Smooth muscle cell of the pulmonary artery (primary cell): Measurements from ENCODE around the gene ZNG1B. TPM values are rescaled to one million over a fixed set of nuclear protein-coding genes. Genes with fewer than 3 reads are reported as not detected.

ENCODE experiments used
- total RNA-seq: library from RNA; depleted of rRNA; stranded (reverse); fragments of >200 nt; gene quantifications from 2 replicates; pipeline ENCODE4 v1.2.3, GENCODE V29; 2014

ZNG1B gene
- 27.8 and 28.2 TPM in 2 replicates for total RNA-seq

DNA sequence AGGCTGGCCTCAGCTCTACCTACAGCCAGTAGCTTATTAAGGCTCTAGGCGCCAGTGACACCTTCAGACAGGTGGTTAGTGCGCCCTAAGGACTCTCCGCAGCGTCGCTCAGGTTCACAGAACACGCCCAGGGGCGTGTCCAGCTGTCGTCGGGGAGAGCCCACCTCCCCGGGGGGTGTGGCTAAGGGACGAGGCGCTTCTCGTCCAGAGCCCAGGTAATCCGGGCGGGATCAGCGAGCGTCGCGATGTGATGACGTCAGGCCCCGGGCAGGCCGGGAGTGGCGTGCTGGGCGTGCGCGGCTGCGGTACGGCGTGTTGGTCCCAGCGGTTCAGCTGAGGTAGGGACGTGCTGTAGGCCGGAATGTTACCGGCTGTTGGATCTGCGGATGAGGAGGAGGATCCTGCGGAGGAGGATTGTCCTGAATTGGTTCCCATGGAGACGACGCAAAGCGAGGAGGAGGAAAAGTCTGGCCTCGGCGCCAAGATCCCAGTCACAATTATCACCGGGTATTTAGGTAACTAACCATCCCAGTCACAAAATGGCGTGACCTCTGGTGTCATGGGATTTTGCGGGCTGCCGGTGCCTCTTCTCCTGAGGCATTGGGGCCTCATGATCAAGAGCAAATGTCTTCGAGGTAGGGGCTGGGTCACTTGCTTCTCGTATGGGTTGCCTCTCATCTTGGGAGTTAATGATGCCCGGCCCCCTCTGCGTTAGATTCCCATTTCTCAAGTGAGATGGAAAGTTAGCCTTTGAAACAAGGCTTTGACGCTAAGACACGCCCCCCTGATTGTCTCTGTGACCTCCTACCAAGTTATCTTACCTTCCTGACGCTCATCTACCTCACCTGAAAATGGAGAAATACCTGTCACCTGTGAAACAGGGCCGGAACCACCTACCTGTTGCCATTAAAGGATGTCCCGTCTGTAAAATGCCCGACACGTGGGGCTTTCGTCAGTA lies at the start of gene ZNG1B:
Gene ZNG1B (plus strand): TSS at position 184 of the 958 bp plus-strand sequence. CDS start 178 bp downstream, at position 362.

DNA sequence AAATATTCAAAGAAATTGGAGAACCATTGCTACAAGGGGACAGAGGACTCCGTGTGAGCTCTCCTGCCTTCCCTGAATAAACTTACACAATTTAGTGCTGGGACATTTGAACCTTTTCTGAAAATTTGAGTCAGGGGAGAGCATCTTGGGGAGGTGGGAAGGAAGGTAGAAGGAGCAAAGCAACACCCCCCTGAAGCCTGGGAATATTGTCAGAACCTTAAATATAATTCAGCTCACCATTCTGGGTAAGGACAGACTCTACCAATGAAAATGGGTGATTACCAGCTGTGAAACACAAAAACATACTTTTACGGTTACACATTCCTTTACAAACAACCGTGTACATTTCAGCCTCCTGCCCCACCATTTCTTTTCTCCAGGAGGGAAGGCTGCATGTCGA lies 60.9 kb downstream of the ZNG1B start, which contains the start of gene FOXD4L1:
Gene FOXD4L1 (plus strand): TSS at position 301 of the 400 bp plus-strand sequence. CDS start 592 bp downstream, outside the sequence.

Other genes with a start within 250 kb of the ZNG1B start
- 0.91 and 1.6 TPM in 2 replicates for gene PAX8, start 158.8 kb upstream of the ZNG1B start, total RNA-seq
- gene FOXD4L1, start 61.0 kb downstream of the ZNG1B start, total RNA-seq, result 0.13 and 0.17 TPM in 2 replicates
- gene RABL2A, start 189.6 kb downstream of the ZNG1B start, total RNA-seq, result 10.6 and 16.6 TPM in 2 replicates